DND-41 (cell line): Measurements from ENCODE around the gene NLRP7.
"Not testable (repeated sequence)": the region's sequence is repeated elsewhere in the genome, so short reads cannot be mapped to it uniquely, and the experiment has no call there.

Experiments
- EZH2 ChIP-seq: IDR thresholded peaks from 3 replicates; pipeline ENCODE4 v1.6.1; 2012; ENCODE audit warnings: borderline replicate concordance, low read depth, mild to moderate bottlenecking, moderate library complexity, low read length, inconsistent platforms; ENCODE audit not compliant: severe bottlenecking
- TF ChIP-seq, protein P1 (sequence below): IDR thresholded peaks from 2 replicates; pipeline ENCODE4 v1.5.1; 2012; ENCODE audit warnings: borderline replicate concordance, low read length, moderate library complexity, mild to moderate bottlenecking; ENCODE audit not compliant: poor library complexity, severe bottlenecking; ENCODE audit errors: extremely low read depth

GRCh38 chr19:54982562-54982961, 35.2 kb upstream of the NLRP7 start:
- TF ChIP-seq, protein P1, sequence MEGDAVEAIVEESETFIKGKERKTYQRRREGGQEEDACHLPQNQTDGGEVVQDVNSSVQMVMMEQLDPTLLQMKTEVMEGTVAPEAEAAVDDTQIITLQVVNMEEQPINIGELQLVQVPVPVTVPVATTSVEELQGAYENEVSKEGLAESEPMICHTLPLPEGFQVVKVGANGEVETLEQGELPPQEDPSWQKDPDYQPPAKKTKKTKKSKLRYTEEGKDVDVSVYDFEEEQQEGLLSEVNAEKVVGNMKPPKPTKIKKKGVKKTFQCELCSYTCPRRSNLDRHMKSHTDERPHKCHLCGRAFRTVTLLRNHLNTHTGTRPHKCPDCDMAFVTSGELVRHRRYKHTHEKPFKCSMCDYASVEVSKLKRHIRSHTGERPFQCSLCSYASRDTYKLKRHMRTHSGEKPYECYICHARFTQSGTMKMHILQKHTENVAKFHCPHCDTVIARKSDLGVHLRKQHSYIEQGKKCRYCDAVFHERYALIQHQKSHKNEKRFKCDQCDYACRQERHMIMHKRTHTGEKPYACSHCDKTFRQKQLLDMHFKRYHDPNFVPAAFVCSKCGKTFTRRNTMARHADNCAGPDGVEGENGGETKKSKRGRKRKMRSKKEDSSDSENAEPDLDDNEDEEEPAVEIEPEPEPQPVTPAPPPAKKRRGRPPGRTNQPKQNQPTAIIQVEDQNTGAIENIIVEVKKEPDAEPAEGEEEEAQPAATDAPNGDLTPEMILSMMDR = not testable (repeated sequence)
- TF ChIP-seq EZH2 = not testable (repeated sequence)
